HT1080 (cell line): Measurements from ENCODE around the gene PSAT1. TPM values are rescaled to one million over a fixed set of nuclear protein-coding genes. Genes with fewer than 3 reads are reported as not detected.
A peak's percentile ranks its signal among the peaks of the same experiment; 100 is the strongest.

Source experiments
- DNase-seq: peaks from one replicate; pipeline ENCODE4 v3.0.0-alpha.2; 2015; ENCODE audit warnings: low read depth
- total RNA-seq: library from RNA; depleted of rRNA; stranded (reverse); fragments of >200 nt; shearing (Covaris generic); gene quantifications from 2 replicates; pipeline ENCODE4 v1.2.3, GENCODE V29; 2014

PSAT1 gene
- total RNA-seq, 1 experiment from 2014 or later: 174 TPM

- DNase-seq: no peak
These were observed 4.0 kb upstream of the PSAT1 start for GRCh38 chr9:78292716-78293497.

GRCh38 chr9:78294290-78295176 is 2.4 kb upstream of the PSAT1 start:
- DNase-seq: peak; percentile 24

GRCh38 chr9:78295177-78295575 is 1.7 kb upstream of the PSAT1 start:
- no peak for DNase-seq

GRCh38 chr9:78295731-78296130 is 1.2 kb upstream of the PSAT1 start:
- no peak for DNase-seq

GRCh38 chr9:78296201-78296892 is 578 bp upstream of the PSAT1 start:
- DNase-seq: no peak

GRCh38 chr9:78297672-78297961 is 692 bp downstream of the PSAT1 start:
- no peak for DNase-seq

GRCh38 chr9:78298046-78298765 is 1.3 kb downstream of the PSAT1 start:
- no peak for DNase-seq

GRCh38 chr9:78300209-78300608 is 3.3 kb downstream of the PSAT1 start:
- DNase-seq: no peak

- no peak for DNase-seq
These were observed 4.5 kb downstream of the PSAT1 start for GRCh38 chr9:78301466-78301865.

- DNase-seq: no peak
These were observed 6.6 kb downstream of the PSAT1 start for GRCh38 chr9:78303377-78304062.

- DNase-seq: no peak
These were observed 7.4 kb downstream of the PSAT1 start for GRCh38 chr9:78304357-78304756.

GRCh38 chr9:78306222-78307076 is 9.5 kb downstream of the PSAT1 start:
- DNase-seq: no peak

- DNase-seq: no peak
These were observed 10.4 kb downstream of the PSAT1 start for GRCh38 chr9:78307360-78307759.

- no peak for DNase-seq
These were observed 12.1 kb downstream of the PSAT1 start for GRCh38 chr9:78309066-78309465.

- no peak for DNase-seq
These were observed 14.2 kb downstream of the PSAT1 start for GRCh38 chr9:78311075-78311474.

- no peak for DNase-seq
These were observed 15.1 kb downstream of the PSAT1 start for GRCh38 chr9:78311886-78312524.

- no peak for DNase-seq
These were observed 17.6 kb downstream of the PSAT1 start for GRCh38 chr9:78314550-78314949.

GRCh38 chr9:78314953-78315870 is 18.3 kb downstream of the PSAT1 start:
- no peak for DNase-seq
